Activated CD8-positive, alpha-beta T cell treated with anti-CD3 and anti-CD28 coated beads for 36 hours (primary cell): Measurements from ENCODE around the gene TEX26. TPM values are rescaled to one million over a fixed set of nuclear protein-coding genes. Genes with fewer than 3 reads are reported as not detected.

ENCODE experiments used
- ATAC-seq: fragments of 200-7000 bp; cut with Tn5 transposase; one replicate; pipeline ENCODE4 v1.10.0; 2021; ENCODE audit warnings: mild to moderate bottlenecking, moderate library complexity
- CTCF ChIA-PET: fragments of 350-600 bp; sonication (Branson Sonifier 250); formaldehyde crosslinking; loops from one replicate; lab custom pipeline; 2021; ENCODE audit warnings: antibody characterized with exemption; lab: Charles Lee
- POLR2A ChIA-PET: fragments of 350-600 bp; sonication (Branson Sonifier 250); formaldehyde crosslinking; loops from one replicate; lab custom pipeline; 2021; ENCODE audit warnings: antibody characterized with exemption; lab: Charles Lee
- DNase-seq: peaks from one replicate; pipeline ENCODE4 v3.0.0-alpha.2; 2020
- H3K27ac Mint-ChIP-seq: one replicate; pipeline ENCODE4 v1.8.0; 2021; ENCODE audit warnings: mild to moderate bottlenecking, mixed read lengths
- H3K27me3 Mint-ChIP-seq: one replicate; pipeline ENCODE4 v1.8.0; 2021; ENCODE audit warnings: mixed read lengths
- H3K36me3 Mint-ChIP-seq: one replicate; pipeline ENCODE4 v1.8.0; 2021; ENCODE audit warnings: low read depth, mixed read lengths
- H3K4me1 Mint-ChIP-seq: one replicate; pipeline ENCODE4 v1.8.0; 2021; ENCODE audit warnings: low read depth, mixed read lengths
- H3K4me3 Mint-ChIP-seq: one replicate; pipeline ENCODE4 v1.8.0; 2021; ENCODE audit warnings: mild to moderate bottlenecking, moderate library complexity, mixed read lengths
- H3K9me3 Mint-ChIP-seq: one replicate; pipeline ENCODE4 v1.8.0; 2021; ENCODE audit warnings: mixed read lengths
- CTCF ChIP-seq: fragments of 200-600 bp; IDR thresholded peaks from one replicate; pipeline ENCODE4 v1.8.0; 2022; ENCODE audit warnings: antibody characterized with exemption, mild to moderate bottlenecking
- intact Hi-C: fragments of 100-400 bp; cut with micrococcal nuclease; formaldehyde crosslinking; loops from one replicate; pipeline ENCODE4 v1.10.0; 2022
- total RNA-seq, 2 experiments: library from RNA; stranded (reverse); gene quantifications; one replicate each; pipeline ENCODE4 v1.2.3, GENCODE V29; 2021

Gene TEX26
- total RNA-seq, 2 experiments from 2014 or later, result not detected

- DNase-seq (no peak), ATAC-seq (no peak)
- ChIA-PET CTCF (interaction anchor here (1.1 kb wide), 1 partner anchor 100 kb away, joined by 3 read pairs; no protein-coding TSS in a partner anchor), POLR2A (no interaction called here)
- Mint-ChIP-seq H3K27me3 (peaks cover 35% of the 10 kb centered on the region), H3K27ac (no peak overlapping the region), H3K4me1 (no peaks in the 10 kb centered on the region), H3K4me3 (no peak overlapping the region), H3K36me3 (no peaks in the 10 kb centered on the region), H3K9me3 (no peaks in the 10 kb centered on the region)
- no peak for TF ChIP-seq CTCF
- intact Hi-C loops, result no loop called here
These were observed 32.9 kb downstream of the TEX26 start for GRCh38 chr13:30965380-30965779.

- no peaks in the 10 kb centered on the region for H3K4me1 Mint-ChIP-seq
- intact Hi-C loops, result no loop called here
- H3K9me3 Mint-ChIP-seq, result no peaks in the 10 kb centered on the region
- no peak overlapping the region for H3K4me3 Mint-ChIP-seq
- POLR2A ChIA-PET, result no interaction called here
- CTCF ChIA-PET, result interaction anchor here (1.1 kb wide), 1 partner anchor 100 kb away, joined by 3 read pairs; no protein-coding TSS in a partner anchor
- no peak for TF ChIP-seq CTCF
- H3K27me3 Mint-ChIP-seq, result peaks cover 40% of the 10 kb centered on the region
- no peak overlapping the region for H3K27ac Mint-ChIP-seq
- no peak for DNase-seq
- ATAC-seq, result no peak
- no peaks in the 10 kb centered on the region for H3K36me3 Mint-ChIP-seq
These were observed 33.6 kb downstream of the TEX26 start for GRCh38 chr13:30966101-30966500.

GRCh38 chr13:30968846-30969245 is 36.4 kb downstream of the TEX26 start:
- intact Hi-C loops, result no loop called here
- POLR2A ChIA-PET, result no interaction called here
- no peak overlapping the region for H3K4me3 Mint-ChIP-seq
- peaks cover 35% of the 10 kb centered on the region for H3K27me3 Mint-ChIP-seq
- no peaks in the 10 kb centered on the region for H3K9me3 Mint-ChIP-seq
- ATAC-seq (no peak), DNase-seq (no peak)
- CTCF ChIA-PET, result interaction anchor here (3.6 kb wide), 1 partner anchor 11 kb away, joined by 18 read pairs; no protein-coding TSS in a partner anchor
- no peaks in the 10 kb centered on the region for H3K4me1 Mint-ChIP-seq
- H3K36me3 Mint-ChIP-seq, result no peaks in the 10 kb centered on the region
- H3K27ac Mint-ChIP-seq, result no peak overlapping the region
- TF ChIP-seq CTCF, result no peak

- Mint-ChIP-seq H3K36me3 (no peaks in the 10 kb centered on the region), H3K4me1 (no peaks in the 10 kb centered on the region), H3K27me3 (peaks cover 28% of the 10 kb centered on the region), H3K4me3 (no peak overlapping the region), H3K9me3 (no peaks in the 10 kb centered on the region), H3K27ac (no peak overlapping the region)
- no peak for DNase-seq
- ChIA-PET CTCF (interaction anchor here (1.6 to 3.6 kb wide), 2 partner anchors 8 to 10 kb away, joined by 3 to 18 read pairs; no protein-coding TSS in a partner anchor), POLR2A (no interaction called here)
- intact Hi-C loops, result no loop called here
- no peak for TF ChIP-seq CTCF
- ATAC-seq, result no peak
These were observed 39.1 kb downstream of the TEX26 start for GRCh38 chr13:30971575-30971974.

- CTCF ChIA-PET, result no interaction called here
These were observed 40.5 kb downstream of the TEX26 start for GRCh38 chr13:30972888-30973377.

More at GRCh38 chr13:30972888-30973377, 40.5 kb downstream of the TEX26 start:
- DNase-seq (no peak), ATAC-seq (no peak)
- no peaks in the 10 kb centered on the region for H3K4me1 Mint-ChIP-seq
- H3K9me3 Mint-ChIP-seq, result no peaks in the 10 kb centered on the region
- H3K4me3 Mint-ChIP-seq, result no peak overlapping the region
- POLR2A ChIA-PET, result interaction anchor here (0.6 kb wide), 1 partner anchor 66 kb away, joined by 4 read pairs; no protein-coding TSS in a partner anchor
- H3K27me3 Mint-ChIP-seq, result peaks cover 25% of the 10 kb centered on the region
- no peaks in the 10 kb centered on the region for H3K36me3 Mint-ChIP-seq
- H3K27ac Mint-ChIP-seq, result no peak overlapping the region
- TF ChIP-seq CTCF, result no peak
- intact Hi-C loops, result no loop called here
